Memory B cell (primary cell): ENCODE data around the gene BMPR1B.

Experiments
- ATAC-seq: fragments of 150-1000 bp; cut with Tn5 transposase; 2 replicates; pipeline ENCODE4 v1.10.0; 2021; ENCODE audit warnings: low read depth, mild to moderate bottlenecking, moderate library complexity
- DNase-seq, 2 donors: peaks; one replicate each; pipeline ENCODE4 v3.0.0; 2022; ENCODE audit warnings: low spot score in 2 of 2
- H3K27ac Mint-ChIP-seq: one replicate; pipeline ENCODE4 v1.8.0; 2022; ENCODE audit warnings: mild to moderate bottlenecking, moderate library complexity, mixed read lengths
- H3K27me3 Mint-ChIP-seq: one replicate; pipeline ENCODE4 v1.8.0; 2022; ENCODE audit warnings: mixed read lengths
- H3K36me3 Mint-ChIP-seq: one replicate; pipeline ENCODE4 v1.8.0; 2022; ENCODE audit warnings: mild to moderate bottlenecking, mixed read lengths
- H3K4me1 Mint-ChIP-seq: one replicate; pipeline ENCODE4 v1.8.0; 2022; ENCODE audit warnings: mixed read lengths
- H3K4me3 Mint-ChIP-seq: one replicate; pipeline ENCODE4 v1.8.0; 2022; ENCODE audit warnings: mild to moderate bottlenecking, moderate library complexity, mixed read lengths
- H3K9me3 Mint-ChIP-seq: one replicate; pipeline ENCODE4 v1.8.0; 2022; ENCODE audit warnings: mixed read lengths

The BMPR1B gene

DNA sequence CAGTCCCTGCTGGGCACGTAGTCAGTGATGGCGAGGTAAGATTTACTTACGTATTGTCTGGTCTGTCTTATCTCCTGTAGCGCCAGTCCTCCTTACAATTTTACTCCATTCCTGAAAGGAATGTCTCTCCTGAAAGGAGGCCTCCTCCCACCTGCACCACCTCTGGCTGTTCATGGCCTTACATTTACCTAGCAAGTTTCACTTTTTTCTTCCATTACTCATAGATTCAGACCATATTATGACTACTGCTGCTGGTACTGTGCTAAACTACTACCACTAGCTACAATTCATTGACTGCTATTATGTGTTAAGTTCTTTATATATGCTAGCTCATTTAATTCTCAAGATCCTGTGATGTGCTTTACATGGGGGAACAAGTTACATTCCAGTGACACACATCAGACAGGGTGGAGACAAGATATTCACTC lies 189.9 kb downstream of the BMPR1B start:
- Mint-ChIP-seq H3K36me3 (no peaks in the 10 kb centered on the region), H3K9me3 (peaks cover 6% of the 10 kb centered on the region), H3K4me3 (no peak overlapping the region), H3K4me1 (no peaks in the 10 kb centered on the region), H3K27ac (no peak overlapping the region), H3K27me3 (no peaks in the 10 kb centered on the region)
- ATAC-seq (no peak), DNase-seq (no peak)

DNA sequence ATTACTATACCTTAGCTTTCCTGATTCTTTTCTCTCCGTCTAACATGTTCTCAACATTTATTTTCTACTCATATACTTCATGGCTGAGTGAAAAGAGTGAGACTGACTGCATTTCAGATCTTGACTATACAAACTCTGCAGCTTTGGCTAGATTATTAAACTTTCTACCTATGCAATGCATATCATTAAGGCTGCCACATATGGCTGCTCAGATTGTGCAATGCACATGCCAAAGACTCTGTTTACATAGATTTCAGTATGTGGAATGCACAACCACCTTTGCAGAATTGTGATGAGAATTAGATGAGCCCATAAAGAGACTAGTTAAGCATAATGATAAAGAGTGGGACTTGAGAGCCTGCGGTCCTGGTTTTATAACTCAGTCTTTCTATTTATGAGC lies 196.5 kb downstream of the BMPR1B start:
- peaks cover 6% of the 10 kb centered on the region for H3K9me3 Mint-ChIP-seq
- no peak overlapping the region for H3K27ac Mint-ChIP-seq
- no peaks in the 10 kb centered on the region for H3K4me1 Mint-ChIP-seq
- H3K4me3 Mint-ChIP-seq: no peak overlapping the region
- DNase-seq: no peak
- H3K27me3 Mint-ChIP-seq: no peaks in the 10 kb centered on the region
- no peaks in the 10 kb centered on the region for H3K36me3 Mint-ChIP-seq
- no peak for ATAC-seq

- H3K4me3 Mint-ChIP-seq: no peak overlapping the region
- DNase-seq (no peak), ATAC-seq (no peak)
- H3K4me1 Mint-ChIP-seq: no peaks in the 10 kb centered on the region
- H3K27me3 Mint-ChIP-seq: no peaks in the 10 kb centered on the region
- no peak overlapping the region for H3K27ac Mint-ChIP-seq
- H3K9me3 Mint-ChIP-seq: peaks cover 5% of the 10 kb centered on the region
- no peaks in the 10 kb centered on the region for H3K36me3 Mint-ChIP-seq
These were observed 199.3 kb downstream of the BMPR1B start for GRCh38 chr4:94957030-94957429.

GRCh38 chr4:94959307-94959706 lies 201.6 kb downstream of the BMPR1B start:
- no peak for ATAC-seq
- no peak for DNase-seq
- no peak overlapping the region for H3K27ac Mint-ChIP-seq

GRCh38 chr4:94960708-94961107 lies 203.0 kb downstream of the BMPR1B start:
- peaks cover 11% of the 10 kb centered on the region for H3K9me3 Mint-ChIP-seq
- no peaks in the 10 kb centered on the region for H3K27me3 Mint-ChIP-seq
- no peaks in the 10 kb centered on the region for H3K4me1 Mint-ChIP-seq
- no peak overlapping the region for H3K27ac Mint-ChIP-seq
- H3K36me3 Mint-ChIP-seq: no peaks in the 10 kb centered on the region
- ATAC-seq (no peak), DNase-seq (no peak)
- H3K4me3 Mint-ChIP-seq: no peak overlapping the region

More at GRCh38 chr4:94959307-94959706, 201.6 kb downstream of the BMPR1B start:
- H3K9me3 Mint-ChIP-seq: peaks cover 11% of the 10 kb centered on the region
- H3K27me3 Mint-ChIP-seq: no peaks in the 10 kb centered on the region
- H3K4me3 Mint-ChIP-seq: no peak overlapping the region
- no peaks in the 10 kb centered on the region for H3K4me1 Mint-ChIP-seq
- no peaks in the 10 kb centered on the region for H3K36me3 Mint-ChIP-seq

GRCh38 chr4:94961420-94961819 lies 203.7 kb downstream of the BMPR1B start:
- H3K36me3 Mint-ChIP-seq: no peaks in the 10 kb centered on the region
- DNase-seq (no peak), ATAC-seq (no peak)
- H3K27ac Mint-ChIP-seq: no peak overlapping the region
- H3K9me3 Mint-ChIP-seq: peaks cover 11% of the 10 kb centered on the region
- no peaks in the 10 kb centered on the region for H3K27me3 Mint-ChIP-seq
- H3K4me1 Mint-ChIP-seq: no peaks in the 10 kb centered on the region
- H3K4me3 Mint-ChIP-seq: no peak overlapping the region

DNA sequence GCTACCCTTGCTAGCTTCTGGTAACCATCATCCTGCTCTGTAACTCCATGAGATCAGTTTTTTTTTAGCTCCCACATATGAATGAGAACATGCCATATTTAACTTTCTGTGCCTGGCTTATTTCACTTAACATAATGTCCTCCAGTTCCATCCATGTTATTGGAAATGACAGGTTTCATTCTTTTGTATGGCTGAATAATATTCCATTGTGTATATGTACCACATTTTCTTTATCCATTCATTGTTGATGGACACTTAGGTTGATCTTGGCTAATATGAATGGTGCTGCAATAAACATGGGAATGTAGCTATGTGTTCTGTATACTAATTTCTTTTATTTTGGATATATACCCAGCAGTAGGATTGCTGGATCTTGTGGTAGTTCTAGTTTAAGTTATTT lies 204.7 kb downstream of the BMPR1B start:
- no peaks in the 10 kb centered on the region for H3K4me1 Mint-ChIP-seq
- no peak overlapping the region for H3K27ac Mint-ChIP-seq
- DNase-seq: no peak

GRCh38 chr4:94965852-94966251 lies 208.1 kb downstream of the BMPR1B start:
- Mint-ChIP-seq H3K36me3 (no peaks in the 10 kb centered on the region), H3K4me3 (no peak overlapping the region), H3K4me1 (no peaks in the 10 kb centered on the region), H3K9me3 (peaks cover 12% of the 10 kb centered on the region), H3K27ac (no peak overlapping the region), H3K27me3 (no peaks in the 10 kb centered on the region)
- DNase-seq (no peak), ATAC-seq (no peak)

More for the DNA sequence above, 204.7 kb downstream of the BMPR1B start:
- no peak overlapping the region for H3K4me3 Mint-ChIP-seq
- no peaks in the 10 kb centered on the region for H3K36me3 Mint-ChIP-seq
- ATAC-seq: no peak
- H3K27me3 Mint-ChIP-seq: no peaks in the 10 kb centered on the region
- H3K9me3 Mint-ChIP-seq: peaks cover 11% of the 10 kb centered on the region

DNA sequence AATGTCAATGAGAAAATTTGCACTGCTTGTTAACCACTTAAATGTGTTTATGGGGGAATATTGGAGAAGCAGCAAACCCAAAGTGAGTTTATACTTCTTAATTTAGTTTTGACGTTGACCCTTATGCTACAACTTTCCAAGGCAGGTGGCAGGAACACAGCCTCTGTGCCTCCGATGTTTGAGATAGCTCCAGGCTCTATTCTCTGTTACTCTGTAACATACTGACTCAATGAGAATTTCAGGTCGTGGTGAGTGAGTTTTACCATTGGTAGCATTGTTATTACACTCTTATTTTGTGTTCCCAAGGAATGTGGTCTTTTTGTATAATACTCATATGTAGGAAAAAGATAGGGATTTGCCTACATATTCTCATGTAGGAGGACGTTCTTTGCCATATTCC lies 210.7 kb downstream of the BMPR1B start:
- no peaks in the 10 kb centered on the region for H3K4me1 Mint-ChIP-seq
- no peak overlapping the region for H3K27ac Mint-ChIP-seq
- no peaks in the 10 kb centered on the region for H3K27me3 Mint-ChIP-seq
- DNase-seq: no peak
- H3K9me3 Mint-ChIP-seq: peaks cover 5% of the 10 kb centered on the region
- H3K36me3 Mint-ChIP-seq: no peaks in the 10 kb centered on the region
- no peak overlapping the region for H3K4me3 Mint-ChIP-seq
- ATAC-seq: no peak

DNA sequence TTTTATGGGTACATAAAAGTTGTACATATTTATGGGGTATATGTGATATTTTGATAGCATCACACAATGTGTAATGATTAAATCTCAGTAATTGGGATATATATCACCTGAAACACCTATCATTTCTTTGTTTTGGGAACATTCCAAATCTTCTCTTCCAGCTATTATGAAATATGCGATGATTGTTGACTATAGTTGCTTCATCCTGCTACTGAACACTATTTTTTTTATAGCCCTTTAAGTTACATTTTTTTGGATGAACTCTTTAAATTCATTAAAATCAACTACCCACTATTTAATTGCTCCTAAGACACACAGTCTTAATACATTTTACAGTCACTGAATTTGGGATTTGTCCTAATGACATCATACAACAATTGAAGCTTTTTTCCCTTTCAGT lies 212.9 kb downstream of the BMPR1B start:
- ATAC-seq (no peak), DNase-seq (no peak)
- Mint-ChIP-seq H3K36me3 (no peaks in the 10 kb centered on the region), H3K27me3 (no peaks in the 10 kb centered on the region), H3K4me3 (no peak overlapping the region), H3K27ac (no peak overlapping the region), H3K4me1 (no peaks in the 10 kb centered on the region), H3K9me3 (peaks cover 1% of the 10 kb centered on the region)

DNA sequence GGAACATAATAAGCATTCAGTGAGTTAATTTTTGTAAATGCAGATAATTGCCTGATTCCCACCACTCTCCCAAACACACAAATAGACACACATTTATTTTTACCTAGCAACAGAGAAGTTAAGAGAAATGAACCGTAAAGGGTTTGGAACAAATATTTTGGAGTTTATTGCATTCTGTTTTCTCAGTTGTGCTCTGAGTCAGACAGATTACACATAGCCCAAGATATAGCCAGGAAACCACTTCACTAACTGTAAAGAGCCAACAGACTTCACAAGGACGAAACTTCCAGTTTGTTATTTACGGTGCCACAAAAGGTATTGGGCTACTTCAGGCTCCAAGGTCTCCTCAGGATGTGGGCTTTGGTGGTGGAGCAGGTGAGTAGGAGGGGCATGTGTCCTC lies 217.0 kb downstream of the BMPR1B start:
- H3K27me3 Mint-ChIP-seq: no peaks in the 10 kb centered on the region
- no peaks in the 10 kb centered on the region for H3K4me1 Mint-ChIP-seq
- no peak for DNase-seq
- H3K9me3 Mint-ChIP-seq: peaks cover 1% of the 10 kb centered on the region
- no peak overlapping the region for H3K27ac Mint-ChIP-seq
- no peaks in the 10 kb centered on the region for H3K36me3 Mint-ChIP-seq
- H3K4me3 Mint-ChIP-seq: no peak overlapping the region
- ATAC-seq: no peak

GRCh38 chr4:94976371-94977011 lies 218.7 kb downstream of the BMPR1B start:
- Mint-ChIP-seq H3K9me3 (no peaks in the 10 kb centered on the region), H3K4me1 (no peaks in the 10 kb centered on the region), H3K36me3 (no peaks in the 10 kb centered on the region), H3K4me3 (no peak overlapping the region), H3K27me3 (no peaks in the 10 kb centered on the region), H3K27ac (no peak overlapping the region)
- no peak for ATAC-seq
- no peak for DNase-seq

DNA sequence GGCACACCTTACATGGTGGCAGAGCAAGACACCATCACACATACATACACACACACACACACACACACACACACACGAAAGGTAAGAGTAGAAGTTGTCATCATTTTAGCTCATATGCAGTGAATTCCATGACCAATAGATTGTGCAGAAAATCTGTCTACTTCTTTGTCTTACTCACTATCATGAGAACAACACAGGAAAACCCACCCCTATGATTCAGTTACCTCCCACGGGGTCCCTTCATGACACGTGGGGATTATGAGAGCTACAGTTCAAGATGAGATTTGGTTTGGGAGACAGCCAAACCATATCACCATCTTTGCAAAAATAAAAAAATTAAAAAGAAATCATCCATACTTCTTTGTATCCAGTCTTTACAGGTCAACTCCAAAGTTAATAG lies 221.1 kb downstream of the BMPR1B start:
- Mint-ChIP-seq H3K9me3 (no peaks in the 10 kb centered on the region), H3K4me3 (no peak overlapping the region), H3K27me3 (no peaks in the 10 kb centered on the region), H3K27ac (no peak overlapping the region), H3K36me3 (no peaks in the 10 kb centered on the region), H3K4me1 (no peaks in the 10 kb centered on the region)
- ATAC-seq (no peak), DNase-seq (no peak)

GRCh38 chr4:94979621-94980020 lies 221.9 kb downstream of the BMPR1B start:
- no peak for DNase-seq
- Mint-ChIP-seq H3K9me3 (no peaks in the 10 kb centered on the region), H3K27ac (no peak overlapping the region), H3K27me3 (no peaks in the 10 kb centered on the region), H3K36me3 (no peaks in the 10 kb centered on the region), H3K4me1 (no peaks in the 10 kb centered on the region), H3K4me3 (no peak overlapping the region)
- no peak for ATAC-seq

DNA sequence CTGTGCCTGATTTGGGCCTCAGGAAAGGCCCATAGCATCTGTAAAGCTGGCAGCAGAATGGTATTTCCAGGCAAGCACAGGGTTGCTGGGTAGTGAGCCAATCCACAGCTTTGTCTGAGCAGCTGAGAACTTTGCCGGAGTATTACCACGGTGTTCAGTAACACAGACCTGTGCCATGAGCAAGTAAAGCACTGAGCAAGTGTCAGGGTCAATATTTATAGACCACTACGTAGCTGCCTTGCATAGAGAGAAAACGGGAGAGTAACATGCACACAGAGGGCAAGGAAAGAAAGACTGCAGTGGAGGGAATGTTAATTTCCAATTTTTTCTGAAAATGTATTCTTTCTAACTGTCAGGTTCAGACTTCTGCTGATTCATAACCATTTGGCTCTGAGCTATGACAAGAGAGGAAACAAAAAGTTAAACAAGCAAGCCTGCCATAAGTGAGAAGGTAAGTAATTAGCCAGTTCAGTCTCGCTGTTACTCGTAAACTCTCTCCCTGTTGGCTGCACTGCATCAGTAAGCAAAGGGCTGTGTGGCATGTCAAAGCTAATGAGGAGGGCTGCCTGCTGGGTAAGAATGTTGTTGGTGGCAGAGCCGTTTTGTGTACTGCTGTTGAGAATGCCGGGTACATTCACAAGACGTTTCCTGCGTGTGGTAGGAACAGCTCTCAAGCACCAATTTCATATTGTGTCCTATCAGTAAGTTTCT lies 238.1 kb downstream of the BMPR1B start:
- peaks cover 4% of the 10 kb centered on the region for H3K9me3 Mint-ChIP-seq
- no peak overlapping the region for H3K27ac Mint-ChIP-seq
- H3K4me1 Mint-ChIP-seq: peaks cover 6% of the 10 kb centered on the region
- peaks cover 2% of the 10 kb centered on the region for H3K27me3 Mint-ChIP-seq
- no peak for ATAC-seq
- DNase-seq: no peak
- no peaks in the 10 kb centered on the region for H3K36me3 Mint-ChIP-seq
- H3K4me3 Mint-ChIP-seq: no peak overlapping the region
